Endothelial cell of hepatic sinusoid (primary cell): ENCODE measurements around the gene TNFRSF18.

Experiments
- in situ Hi-C: cut with HindIII; loops from 2 replicates; pipeline ENCODE4 v1.10.0; 2017; ENCODE audit warnings: low sequenced_read_pairs

TNFRSF18 gene

DNA sequence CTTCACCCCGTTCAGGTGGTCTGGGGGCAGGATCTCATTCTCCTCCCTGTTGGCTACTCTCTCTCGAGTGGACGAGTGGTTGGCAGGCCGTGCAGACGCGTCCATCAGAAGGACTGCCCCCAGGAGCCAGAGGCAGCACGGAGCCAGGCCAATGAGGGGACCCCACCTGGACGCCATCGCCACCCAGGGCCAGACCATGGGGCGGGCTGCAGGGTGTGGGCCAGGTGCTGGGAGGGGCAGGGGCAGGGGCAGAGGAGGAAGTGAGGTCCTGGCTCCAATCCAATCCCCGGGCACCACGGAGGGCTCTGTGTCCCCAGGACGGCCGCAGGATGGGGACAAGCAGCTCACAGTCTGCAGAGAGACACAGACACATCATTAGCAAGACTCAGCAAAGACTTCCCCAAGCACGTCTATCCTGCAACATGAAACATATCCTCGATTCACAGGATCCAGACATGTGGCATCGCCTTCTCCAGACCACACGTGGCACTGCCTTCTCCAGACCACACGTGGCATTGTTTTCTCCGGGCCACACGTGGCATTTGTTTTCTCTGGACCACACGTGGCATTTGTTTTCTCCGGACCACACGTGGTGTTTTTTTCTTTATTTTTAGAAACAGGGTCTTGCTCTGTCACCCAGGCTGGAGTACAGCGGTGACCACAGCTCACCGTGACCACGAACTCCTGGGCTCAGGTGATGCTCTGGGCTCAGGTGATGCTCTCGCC lies 22.4 kb upstream of the TNFRSF18 start:
- in situ Hi-C loops: loop anchor here (5.0 kb wide), 1 partner anchor 71 kb away; no protein-coding TSS in a partner anchor

DNA sequence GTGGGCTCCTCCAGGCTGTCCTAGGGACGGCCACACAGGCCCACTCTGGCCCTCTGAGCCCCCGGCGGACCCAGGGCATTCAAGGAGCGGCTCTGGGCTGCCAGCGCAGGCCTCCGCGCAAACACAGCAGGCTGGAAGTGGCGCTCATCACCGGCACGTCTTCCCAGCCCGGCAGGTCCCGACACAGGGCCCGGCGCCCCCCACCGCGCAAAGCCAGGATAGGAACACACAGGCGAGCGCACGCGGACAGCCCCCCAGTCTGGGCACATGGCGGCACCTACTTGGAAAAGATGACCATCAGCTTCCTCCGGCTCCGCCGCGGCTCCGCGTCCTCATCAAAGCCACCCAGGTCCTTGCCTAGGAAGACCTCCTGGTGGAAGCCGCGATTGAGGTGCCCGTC lies 21.8 kb upstream of the TNFRSF18 start:
- in situ Hi-C loops: loop anchor here (5.0 kb wide), 1 partner anchor 71 kb away; no protein-coding TSS in a partner anchor

GRCh38 chr1:1227386-1227785 lies 21.0 kb upstream of the TNFRSF18 start:
- in situ Hi-C loops: loop anchor here (5.0 kb wide), 1 partner anchor 70 kb away; no protein-coding TSS in a partner anchor

DNA sequence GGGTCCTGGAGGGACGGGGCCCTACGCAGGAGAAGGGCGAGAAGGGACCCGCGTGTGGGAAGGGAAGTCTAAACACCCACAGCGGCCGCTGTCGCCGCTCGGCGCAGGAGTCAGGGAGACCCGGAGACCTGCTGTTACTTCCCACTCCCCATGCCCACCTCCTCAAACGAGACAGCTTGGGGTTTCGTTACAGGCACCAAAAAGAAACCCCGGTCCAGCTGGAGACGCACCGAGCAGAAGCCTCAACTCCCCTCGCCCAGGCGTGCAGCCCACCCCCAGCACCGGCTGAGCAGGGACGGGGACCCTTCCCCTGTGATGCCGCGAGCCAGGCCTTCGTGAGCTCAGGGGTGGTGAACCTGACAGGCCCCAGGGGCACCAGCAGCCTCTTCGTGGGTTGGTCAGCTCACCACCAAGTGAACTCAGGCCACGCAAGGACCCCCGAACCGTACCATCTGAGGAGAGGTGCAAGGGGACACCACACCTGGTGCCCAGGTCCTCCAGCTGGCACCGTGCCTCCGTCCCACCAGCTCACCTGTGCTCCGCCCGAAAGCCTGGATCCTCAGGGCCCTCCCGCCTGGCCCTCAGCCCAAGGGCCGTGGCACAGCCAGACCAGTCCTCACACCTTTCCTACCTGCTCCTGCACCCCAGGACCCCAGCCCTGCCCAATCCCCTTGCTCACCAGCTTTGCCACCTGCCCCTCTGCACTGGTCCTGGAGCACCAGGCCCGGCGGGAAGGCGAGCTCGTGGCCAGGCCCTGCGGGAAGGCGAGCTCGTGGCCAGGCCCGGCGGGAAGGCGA lies 20.4 kb upstream of the TNFRSF18 start:
- in situ Hi-C loops: loop anchor here (5.0 kb wide), 1 partner anchor 69 kb away; no protein-coding TSS in a partner anchor

DNA sequence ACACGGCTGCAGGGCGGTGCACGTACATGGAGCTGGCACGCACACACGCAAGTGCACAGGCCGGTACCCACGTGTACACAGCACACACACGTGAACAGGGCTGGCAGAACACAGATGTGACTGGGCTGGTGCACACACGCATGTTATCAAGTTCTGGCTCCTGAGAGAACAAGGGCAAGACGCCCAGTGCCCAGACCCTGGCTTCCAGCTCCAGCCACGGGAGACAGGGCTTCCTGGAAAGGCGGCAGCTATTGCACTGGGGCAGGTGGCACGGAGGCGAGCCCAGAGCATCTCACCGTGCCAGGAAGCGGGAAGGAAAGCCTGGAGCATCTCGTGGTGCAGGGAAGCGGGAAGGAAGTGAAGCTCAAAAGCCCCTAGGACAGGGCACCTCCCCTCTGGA lies 19.5 kb upstream of the TNFRSF18 start:
- in situ Hi-C loops: loop anchor here (5.0 kb wide), 1 partner anchor 69 kb away; no protein-coding TSS in a partner anchor

GRCh38 chr1:1225238-1225845 lies 18.9 kb upstream of the TNFRSF18 start:
- in situ Hi-C loops: loop anchor here (5.0 kb wide), 1 partner anchor 68 kb away; no protein-coding TSS in a partner anchor

DNA sequence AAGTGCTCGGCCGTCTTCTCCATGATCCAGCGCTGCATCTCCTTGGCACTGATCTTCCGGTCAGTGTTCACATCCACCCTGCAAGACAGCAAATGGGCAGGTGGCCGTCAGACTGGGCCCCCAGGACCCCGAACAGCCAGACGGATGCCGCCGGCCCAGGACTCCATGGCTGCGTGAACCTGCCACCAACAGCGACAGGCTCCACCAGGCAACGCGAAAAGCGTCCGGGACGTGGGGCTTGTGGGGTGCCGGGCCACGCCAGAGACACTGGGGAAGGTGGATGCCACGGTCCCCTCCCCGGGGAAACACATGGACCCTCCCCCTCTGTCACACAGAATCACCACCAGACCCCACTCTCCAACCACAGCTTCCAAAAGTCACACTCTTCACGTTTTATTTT lies 17.5 kb upstream of the TNFRSF18 start:
- in situ Hi-C loops: loop anchor here (5.0 kb wide), 1 partner anchor 97 kb away; no protein-coding TSS in a partner anchor

GRCh38 chr1:1223321-1223720 lies 16.9 kb upstream of the TNFRSF18 start:
- in situ Hi-C loops: loop anchor here (5.0 kb wide), 1 partner anchor 96 kb away; no protein-coding TSS in a partner anchor

- in situ Hi-C loops: loop anchor here (5.0 kb wide), 1 partner anchor 95 kb away; no protein-coding TSS in a partner anchor
These were observed 16.3 kb upstream of the TNFRSF18 start for GRCh38 chr1:1222575-1223225.

DNA sequence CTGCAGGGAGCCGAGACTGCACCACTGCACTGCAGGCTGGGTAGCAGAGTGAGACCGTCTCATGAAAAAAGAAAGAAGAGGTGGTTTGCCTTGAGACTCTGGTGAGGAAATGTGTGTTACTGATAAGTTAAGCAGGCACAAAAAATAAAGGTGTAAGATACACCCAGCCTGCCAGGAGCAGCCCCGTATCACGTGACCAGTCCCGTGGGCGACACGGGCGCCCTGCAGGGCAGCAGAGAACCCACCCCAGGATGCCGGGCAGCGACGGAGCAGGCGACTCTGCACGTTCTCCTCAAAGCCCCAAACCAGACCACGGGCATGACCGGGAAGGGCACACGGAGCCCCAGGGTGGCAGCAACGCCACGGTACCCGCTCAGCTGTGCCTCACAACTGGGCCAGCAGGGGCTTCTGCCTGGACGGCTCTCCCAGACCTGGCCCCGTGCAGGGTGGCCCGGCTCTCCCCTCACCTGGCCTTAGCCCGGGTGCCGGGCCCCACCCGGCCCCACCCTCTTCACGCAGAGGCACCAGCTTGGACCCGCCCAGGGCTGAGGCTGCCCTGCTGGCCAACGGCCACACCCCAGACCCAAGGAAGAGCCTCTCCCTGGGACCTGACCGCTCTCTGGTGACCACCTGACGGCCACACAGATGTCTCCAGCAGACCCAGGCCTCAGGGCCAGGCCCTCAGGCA lies 15.6 kb upstream of the TNFRSF18 start:
- in situ Hi-C loops: loop anchor here (5.0 kb wide), 1 partner anchor 95 kb away; no protein-coding TSS in a partner anchor

DNA sequence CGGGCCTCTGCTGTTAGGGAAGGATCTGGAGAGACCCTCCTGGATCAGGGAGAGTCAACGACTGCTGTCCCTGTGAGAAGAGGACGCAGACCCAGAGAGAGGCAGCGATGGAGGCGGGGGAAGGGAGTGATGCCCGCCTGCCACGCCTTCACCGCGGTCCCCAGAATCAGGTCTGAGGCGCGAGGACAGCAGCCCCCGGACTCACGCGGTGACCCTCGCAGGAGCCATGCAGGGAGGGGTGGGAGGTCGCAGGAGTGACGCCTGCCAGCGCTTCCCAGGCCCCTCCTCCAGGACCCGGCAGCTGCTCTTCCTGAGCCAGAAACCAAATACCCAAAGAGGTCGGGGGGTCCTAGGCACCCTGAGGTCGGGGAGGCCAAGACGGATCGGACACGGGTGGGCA lies 13.8 kb upstream of the TNFRSF18 start:
- in situ Hi-C loops: loop anchor here (5.0 kb wide), 1 partner anchor 93 kb away; no protein-coding TSS in a partner anchor

DNA sequence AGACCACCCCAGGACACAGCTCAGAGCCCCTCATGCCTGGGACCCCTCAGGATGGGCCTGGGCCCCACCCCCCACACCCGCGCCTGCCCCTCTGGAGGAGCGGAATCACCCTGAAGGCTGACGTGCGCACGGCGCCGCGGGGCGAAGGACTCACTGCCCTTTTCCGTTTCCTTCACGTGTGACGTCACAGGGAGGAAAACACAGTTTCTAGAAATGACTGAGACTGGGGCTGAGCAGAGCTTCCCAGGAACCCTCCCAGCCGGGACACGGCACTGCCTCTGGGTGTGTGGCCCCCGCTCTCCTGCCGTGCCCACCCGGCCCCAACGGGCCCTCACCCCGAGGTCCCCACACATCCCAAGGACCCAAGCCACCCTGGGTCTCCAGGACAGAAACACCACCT lies 12.9 kb upstream of the TNFRSF18 start:
- in situ Hi-C loops: no loop called here

- in situ Hi-C loops: no loop called here
These were observed 12.3 kb upstream of the TNFRSF18 start for GRCh38 chr1:1218524-1219200.

DNA sequence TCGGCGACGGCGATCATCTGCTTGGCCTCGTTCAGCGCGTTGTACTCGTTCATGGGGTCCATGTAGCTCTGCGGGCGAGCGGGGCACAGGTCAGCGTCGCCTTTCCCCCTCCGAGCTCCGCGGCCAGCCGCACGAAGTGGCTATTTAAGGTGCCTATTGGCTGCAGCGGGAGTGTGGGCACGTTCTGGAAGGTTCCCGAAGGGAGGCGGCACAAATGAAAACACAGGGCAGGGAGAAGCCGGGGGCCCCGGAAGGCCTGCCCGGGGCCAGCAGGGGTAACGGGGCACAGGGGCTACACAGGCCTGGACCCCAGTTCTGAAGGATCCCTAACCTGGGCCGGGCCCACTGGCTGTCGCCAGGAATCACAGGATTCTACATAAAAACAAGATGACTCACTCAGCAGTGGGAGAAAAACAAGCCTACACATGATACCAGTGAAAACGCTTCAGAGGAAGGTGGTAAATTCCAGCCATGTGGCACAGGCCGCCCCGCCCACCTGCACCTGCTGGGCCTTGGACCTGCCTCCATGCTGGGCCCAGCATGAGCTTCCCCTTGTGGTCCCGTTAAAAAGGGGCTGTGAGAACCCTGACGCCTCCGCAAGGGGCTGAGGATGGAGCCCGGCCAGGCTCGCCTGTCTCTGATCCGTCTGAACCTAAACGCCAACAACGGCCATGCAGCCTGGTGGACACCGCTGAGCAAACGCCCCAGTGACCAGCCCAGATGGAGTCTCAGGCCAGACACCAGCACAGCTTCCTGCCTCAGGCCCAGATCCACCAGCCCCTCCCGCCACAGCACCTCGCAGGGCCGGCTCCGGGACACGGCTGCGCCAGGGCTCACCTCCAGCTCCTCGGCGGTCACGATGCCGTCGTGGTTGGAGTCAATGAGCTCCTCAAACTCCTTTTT lies 11.5 kb upstream of the TNFRSF18 start:
- in situ Hi-C loops: no loop called here

DNA sequence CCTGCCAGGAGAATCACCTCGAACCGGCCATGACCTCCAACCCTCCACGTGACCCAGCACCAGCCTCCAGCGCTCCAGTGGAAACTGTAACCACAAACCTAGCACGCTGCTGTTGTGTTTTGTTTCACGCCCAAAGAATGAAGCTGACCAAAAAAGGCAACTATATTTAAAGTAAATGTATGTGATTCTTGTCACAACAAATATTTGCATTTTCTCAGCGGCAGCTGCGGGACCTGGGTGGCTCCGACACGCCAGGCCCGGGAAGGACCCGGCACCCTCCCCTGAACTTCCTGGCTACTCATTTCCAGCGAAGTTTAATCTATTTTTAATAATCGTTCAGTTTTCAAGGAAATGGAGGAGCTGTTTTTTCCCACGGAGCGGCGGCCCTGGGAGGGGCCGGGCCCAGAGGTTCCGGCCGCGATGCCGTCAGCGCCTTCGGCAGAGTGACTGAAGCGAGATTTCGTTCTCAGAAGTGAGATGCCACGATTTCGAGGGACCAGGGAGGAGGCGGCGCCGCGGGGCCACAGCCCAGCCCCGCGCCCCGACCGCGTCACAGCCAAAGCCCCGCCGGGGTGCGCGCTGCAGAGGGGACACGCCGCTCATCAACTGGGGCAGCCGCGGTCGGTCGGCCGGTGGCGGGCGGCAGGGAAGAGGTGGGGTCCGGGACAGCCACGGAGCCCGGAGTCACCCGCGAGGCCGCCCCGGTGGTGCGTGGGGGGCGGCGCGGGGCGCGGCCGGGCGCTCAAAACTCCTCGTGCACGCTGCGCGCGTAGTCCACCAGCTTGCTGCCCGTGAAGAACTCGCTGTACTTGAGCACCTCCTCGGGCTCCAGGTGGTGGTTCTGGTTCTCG lies 10.6 kb upstream of the TNFRSF18 start:
- in situ Hi-C loops: no loop called here

DNA sequence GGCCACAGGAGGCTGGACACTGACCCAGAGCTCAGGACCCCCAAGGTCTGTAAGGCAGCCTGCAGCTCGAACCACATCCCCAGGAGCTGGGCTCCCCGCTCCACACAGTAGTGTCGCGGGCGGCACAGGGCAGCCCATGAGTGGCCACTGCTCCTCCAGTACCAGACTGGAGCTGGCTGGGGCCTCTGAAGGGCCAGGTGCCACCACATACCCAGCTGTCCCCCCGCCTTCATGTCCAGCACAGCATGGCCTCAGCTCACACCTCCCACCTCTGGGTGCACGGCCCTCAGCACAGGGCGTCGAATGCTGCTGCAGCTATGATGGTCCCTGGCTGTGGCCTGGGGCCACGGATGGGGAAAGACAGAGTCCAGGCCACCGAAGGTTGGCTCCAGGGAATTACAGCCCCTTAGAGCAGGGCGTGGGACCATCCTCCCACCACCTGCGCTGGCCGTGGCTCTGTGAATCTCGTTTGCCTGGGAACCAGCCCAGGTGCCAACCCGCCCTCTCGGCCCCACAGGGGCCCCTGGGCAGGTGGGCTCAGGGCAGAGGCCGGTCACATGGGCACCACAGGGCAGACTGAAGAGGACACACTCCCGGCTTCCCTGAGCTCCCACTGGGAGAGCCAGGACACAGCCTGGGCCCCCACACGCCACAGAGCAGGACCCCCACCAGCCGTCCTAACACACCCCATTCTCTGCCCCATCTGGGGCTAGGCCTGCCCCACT lies 9.7 kb upstream of the TNFRSF18 start:
- in situ Hi-C loops: no loop called here
